Renal cortex interstitium (tissue), 11 donors: ENCODE measurements around the gene MTCH2. TPM values are rescaled to one million over a fixed set of nuclear protein-coding genes. Genes with fewer than 3 reads are reported as not detected.

ENCODE experiments used
- DNase-seq, 11 donors: peaks; one replicate each; pipeline ENCODE4 v3.0.0-alpha.2; 2013; ENCODE audit warnings: low read depth in 9 of 11, low spot score in 4 of 11; ENCODE audit errors: extremely low read depth in 1 of 11
- polyA plus RNA-seq, 3 donors: library from polyadenylated mRNA; unstranded; fragments of 120-200 nt; gene quantifications; one replicate each; pipeline ENCODE4 v1.2.1, GENCODE V29; 2013; ENCODE audit not compliant: insufficient read length in 3 of 3

MTCH2 gene
- polyA plus RNA-seq, 3 donors, result 107 to 130 (median 124) TPM

GRCh38 chr11:47603295-47603694, 39.1 kb downstream of the MTCH2 start:
- no peak for DNase-seq

GRCh38 chr11:47599902-47600301, 42.5 kb downstream of the MTCH2 start:
- DNase-seq, result no peak

GRCh38 chr11:47595967-47596366, 46.4 kb downstream of the MTCH2 start:
- DNase-seq, result no peak

- DNase-seq, result no peak
Measured at GRCh38 chr11:47595029-47595428, 47.3 kb downstream of the MTCH2 start.

GRCh38 chr11:47593934-47594855, 48.2 kb downstream of the MTCH2 start, which contains the start of gene C1QTNF4:
Gene C1QTNF4, minus strand, starts transcription at chr11:47594411. Its CDS starts 3,601 bp downstream, at chr11:47590810.
- no peak for DNase-seq

- no peak for DNase-seq
Measured at GRCh38 chr11:47593492-47593933, 48.8 kb downstream of the MTCH2 start.

GRCh38 chr11:47592970-47593369, 49.4 kb downstream of the MTCH2 start:
- DNase-seq, result no peak

- DNase-seq, result no peak
Measured at GRCh38 chr11:47592251-47592650, 50.1 kb downstream of the MTCH2 start.

GRCh38 chr11:47591764-47592163, 50.6 kb downstream of the MTCH2 start:
- DNase-seq, result no peak

- DNase-seq, result peak in 4 of 11 donors; percentile 46 to 60 (median 48)
Measured at GRCh38 chr11:47589977-47590861, 52.1 kb downstream of the MTCH2 start.

- no peak for DNase-seq
Measured at GRCh38 chr11:47589584-47589976, 52.8 kb downstream of the MTCH2 start.

- DNase-seq, result no peak
Measured at GRCh38 chr11:47589118-47589517, 53.2 kb downstream of the MTCH2 start.

- DNase-seq, result no peak
Measured at GRCh38 chr11:47587723-47588326, 54.5 kb downstream of the MTCH2 start.

GRCh38 chr11:47587039-47587716, 55.2 kb downstream of the MTCH2 start:
- DNase-seq, result no peak

- DNase-seq, result no peak
Measured at GRCh38 chr11:47586098-47586855, 56.1 kb downstream of the MTCH2 start, which contains the start of gene FAM180B. Gene FAM180B, plus strand, starts transcription at chr11:47586678. Its CDS starts 91 bp downstream, at chr11:47586769.

- DNase-seq, result no peak
Measured at GRCh38 chr11:47583844-47584243, 58.5 kb downstream of the MTCH2 start.

- peak; percentile 81 to 96 (median 90) for DNase-seq
Measured at GRCh38 chr11:47578524-47579494, 63.5 kb downstream of the MTCH2 start, which contains the start of the genes KBTBD4 and NDUFS3. Gene KBTBD4, minus strand, starts transcription at chr11:47578970. Its CDS starts 19 bp downstream, at chr11:47578951. Gene NDUFS3, plus strand, starts transcription at chr11:47579074. Its CDS starts 18 bp downstream, at chr11:47579092.
